Left ventricle myocardium inferior (tissue), 1 donor: Measurements from ENCODE around the gene PLXNC1. TPM values are rescaled to one million over a fixed set of nuclear protein-coding genes. Genes with fewer than 3 reads are reported as not detected.
A peak's percentile ranks its signal among the peaks of the same experiment; 100 is the strongest.

Experiments
- DNase-seq: peaks from one replicate; pipeline ENCODE4 v3.0.0-alpha.2; 2020
- H3K27ac ChIP-seq: fragments of 200-600 bp; replicated peaks from 2 replicates; pipeline ENCODE4 v1.8.0; 2021
- H3K27me3 ChIP-seq: fragments of 200-600 bp; 2 replicates; pipeline ENCODE4 v1.8.0; 2021; ENCODE audit warnings: low read depth
- H3K36me3 ChIP-seq: fragments of 200-600 bp; 2 replicates; pipeline ENCODE4 v1.8.0; 2021
- H3K4me1 ChIP-seq: fragments of 200-600 bp; 2 replicates; pipeline ENCODE4 v1.8.0; 2021
- H3K4me3 ChIP-seq: fragments of 200-600 bp; 2 replicates; pipeline ENCODE4 v1.8.0; 2021; ENCODE audit warnings: mild to moderate bottlenecking, moderate library complexity
- H3K9me3 ChIP-seq: fragments of 200-600 bp; replicated peaks from 2 replicates; pipeline ENCODE4 v1.8.0; 2021
- CTCF ChIP-seq: fragments of 200-600 bp; IDR thresholded peaks from 2 replicates; pipeline ENCODE4 v1.8.0; 2021; ENCODE audit warnings: antibody characterized with exemption, mild to moderate bottlenecking, borderline replicate concordance
- intact Hi-C: fragments of 100-400 bp; cut with micrococcal nuclease; formaldehyde crosslinking; loops from one replicate; pipeline ENCODE4 v1.11.0; 2022
- total RNA-seq: library from RNA; stranded (reverse); fragmentation: NEBNext Ultra II Directional; extraction: Animal tissue kit (Norgen Biotek cat#: 25700); gene quantifications from one replicate; pipeline ENCODE4 v1.2.1, GENCODE V29; 2021
- donor health status: DM: no; HTN: yes; CAD: no; lungs with severe emphysema.

PLXNC1 gene
- total RNA-seq, 1 donor from 2014 or later = 2.5 TPM

GRCh38 chr12:94326727-94327126 lies 178.3 kb downstream of the PLXNC1 start:
- intact Hi-C loops = no loop called here
- no peak for DNase-seq
- Histone ChIP-seq H3K27ac (no peak overlapping the region), H3K36me3 (peaks cover 66% of the 10 kb centered on the region), H3K4me1 (no peaks in the 10 kb centered on the region), H3K27me3 (no peaks in the 10 kb centered on the region), H3K9me3 (no peaks in the 10 kb centered on the region), H3K4me3 (no peak overlapping the region)
- no peak for TF ChIP-seq CTCF

DNA sequence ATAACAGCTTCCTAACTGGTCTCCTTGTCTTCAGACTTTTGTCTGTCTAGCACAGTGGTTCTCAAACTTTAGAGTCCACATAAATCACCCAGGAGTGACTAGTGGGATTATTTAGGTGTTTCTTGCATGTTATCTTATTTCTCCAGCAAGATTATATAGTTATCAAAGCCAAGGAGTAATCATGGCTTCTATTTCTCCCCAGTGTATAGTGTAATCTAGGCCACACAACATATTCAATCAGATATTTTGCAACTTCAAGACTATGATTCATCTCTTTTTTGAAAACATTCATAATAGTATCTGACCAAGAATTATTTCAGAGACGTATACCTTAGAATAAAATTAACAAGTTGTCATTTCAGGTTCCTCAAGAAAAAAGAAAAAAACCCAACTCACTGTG lies 179.4 kb downstream of the PLXNC1 start:
- TF ChIP-seq CTCF = no peak
- Histone ChIP-seq H3K4me3 (no peak overlapping the region), H3K4me1 (no peaks in the 10 kb centered on the region), H3K36me3 (peaks cover 55% of the 10 kb centered on the region), H3K27me3 (no peaks in the 10 kb centered on the region), H3K9me3 (no peaks in the 10 kb centered on the region), H3K27ac (no peak overlapping the region)
- intact Hi-C loops = no loop called here
- DNase-seq = no peak

DNA sequence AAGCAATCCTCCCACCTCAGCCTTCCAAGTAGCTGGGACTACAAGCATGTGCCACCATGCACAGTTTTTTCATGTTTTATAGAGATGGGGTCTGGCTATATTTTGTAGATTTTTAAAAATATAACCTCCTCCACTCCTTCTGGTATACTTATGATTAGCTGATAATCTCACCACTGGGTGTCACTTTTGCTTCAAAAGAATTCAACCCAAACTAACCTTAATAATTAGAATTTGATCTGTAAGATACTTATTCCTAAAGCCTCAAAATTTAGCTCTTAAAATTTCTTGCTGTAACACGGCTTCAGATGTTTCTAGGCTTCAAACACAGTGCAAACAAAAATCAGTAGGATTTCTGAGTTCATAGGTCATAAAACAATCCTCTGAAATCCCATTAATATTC lies 181.0 kb downstream of the PLXNC1 start:
- peaks cover 42% of the 10 kb centered on the region for H3K36me3 ChIP-seq
- H3K27me3 ChIP-seq = no peaks in the 10 kb centered on the region
- H3K27ac ChIP-seq = no peak overlapping the region
- TF ChIP-seq CTCF = peak; percentile 41
- peaks cover 5% of the 10 kb centered on the region for H3K4me1 ChIP-seq
- DNase-seq = no peak
- H3K9me3 ChIP-seq = no peaks in the 10 kb centered on the region
- H3K4me3 ChIP-seq = no peak overlapping the region
- intact Hi-C loops = no loop called here

- DNase-seq = no peak
- Histone ChIP-seq H3K36me3 (peaks cover 16% of the 10 kb centered on the region), H3K4me3 (no peak overlapping the region), H3K27me3 (no peaks in the 10 kb centered on the region), H3K27ac (no peak overlapping the region), H3K9me3 (no peaks in the 10 kb centered on the region), H3K4me1 (peaks cover 20% of the 10 kb centered on the region)
- intact Hi-C loops = no loop called here
- TF ChIP-seq CTCF = no peak
These were observed 185.0 kb downstream of the PLXNC1 start for GRCh38 chr12:94333396-94333795.

- Histone ChIP-seq H3K27ac (no peak overlapping the region), H3K4me1 (peaks cover 20% of the 10 kb centered on the region), H3K9me3 (no peaks in the 10 kb centered on the region), H3K27me3 (no peaks in the 10 kb centered on the region), H3K36me3 (peaks cover 3% of the 10 kb centered on the region), H3K4me3 (no peak overlapping the region)
- no peak for DNase-seq
- intact Hi-C loops = no loop called here
- no peak for TF ChIP-seq CTCF
These were observed 188.0 kb downstream of the PLXNC1 start for GRCh38 chr12:94336211-94336925.
